GM19395 (cell line): ENCODE results near the gene PSD.

Experiments
- ATAC-seq: cut with Tn5 transposase; IDR thresholded peaks from one replicate; pipeline ENCODE4 v1.9.1; 2021; ENCODE audit warnings: mild to moderate bottlenecking, moderate library complexity; ENCODE audit not compliant: unreplicated experiment

Gene PSD

DNA sequence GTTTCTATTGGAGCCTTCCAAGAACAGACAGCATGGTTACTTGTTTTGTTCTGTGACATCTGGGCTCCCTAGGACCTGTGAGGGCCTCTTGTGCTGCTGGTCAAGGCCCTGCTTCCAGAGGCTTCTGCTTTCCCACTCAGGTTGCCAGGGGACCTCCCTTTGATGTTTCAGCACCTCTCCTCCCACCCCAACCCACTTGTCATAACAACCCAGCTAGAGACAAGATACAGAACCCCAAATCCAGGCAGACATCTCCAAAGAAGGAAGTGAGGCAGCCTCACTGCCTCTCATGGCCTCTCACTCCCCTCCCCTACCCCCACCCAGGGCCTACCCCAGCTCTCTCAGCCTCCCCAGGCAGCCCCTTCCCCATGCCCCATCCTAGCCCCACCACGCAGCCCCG, 11.8 kb downstream of the PSD start:
- no peak for ATAC-seq

GRCh38 chr10:102405632-102406031, 13.0 kb downstream of the PSD start:
- no peak for ATAC-seq

GRCh38 chr10:102405108-102405571, 13.4 kb downstream of the PSD start:
- ATAC-seq: no peak

- ATAC-seq: no peak
Observed at GRCh38 chr10:102404361-102405107, 14.1 kb downstream of the PSD start.

DNA sequence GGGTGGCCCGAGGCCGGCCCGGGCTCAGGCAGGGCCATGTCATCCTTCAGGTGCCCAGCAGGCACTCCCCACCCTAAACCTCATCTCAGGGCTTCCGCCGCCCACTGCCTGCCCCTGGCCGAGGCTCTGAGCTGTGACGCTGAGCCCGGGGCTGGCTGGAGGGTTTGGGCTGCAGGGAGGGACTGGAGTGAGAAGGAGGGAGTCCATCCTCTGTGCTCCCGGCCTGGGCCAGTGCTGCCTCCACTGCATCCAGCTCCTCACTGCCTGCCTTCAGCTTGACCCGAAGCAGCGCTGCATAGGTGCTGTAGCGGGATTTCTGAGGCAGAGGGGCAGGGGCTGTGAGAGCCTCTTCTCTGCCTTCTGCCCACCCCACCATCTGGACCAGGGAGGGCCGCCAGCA, 15.5 kb downstream of the PSD start:
- ATAC-seq: no peak

DNA sequence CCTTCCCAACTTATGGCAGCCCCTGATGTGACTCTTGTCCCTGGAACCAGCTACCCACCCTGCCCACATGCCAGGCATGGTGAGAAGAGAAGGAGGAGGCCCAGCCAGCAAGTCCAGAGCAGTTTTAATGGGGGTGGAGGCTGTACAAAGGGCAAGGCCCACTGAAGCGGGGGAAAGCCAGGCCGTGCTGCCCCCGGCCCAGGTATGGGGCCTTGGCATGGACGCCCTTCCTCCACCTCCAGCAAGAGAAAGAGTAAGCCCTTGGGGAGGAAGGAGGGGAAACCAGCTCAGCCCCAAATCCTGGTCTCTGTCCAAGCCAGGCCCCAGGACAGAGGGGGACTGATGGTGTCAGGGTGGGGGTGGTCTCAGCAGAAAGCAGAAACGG, 16.1 kb downstream of the PSD start:
- ATAC-seq: no peak

GRCh38 chr10:102401735-102402511, 16.7 kb downstream of the PSD start:
- no peak for ATAC-seq

DNA sequence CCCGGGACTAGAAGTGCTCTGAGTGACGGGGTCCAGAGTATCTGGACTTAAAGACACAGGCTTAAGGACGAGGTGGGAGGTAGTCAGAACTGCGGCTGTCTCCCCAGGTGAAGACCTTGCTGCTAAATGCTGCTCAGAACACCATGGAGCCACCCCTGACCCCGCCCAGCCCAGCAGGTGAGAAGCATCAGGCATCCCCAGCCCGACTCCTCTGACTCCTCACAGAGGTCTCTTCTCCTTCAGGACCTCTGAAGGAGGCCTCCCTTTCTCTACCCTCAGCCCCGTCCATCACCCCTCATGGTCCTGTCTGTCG, 17.3 kb downstream of the PSD start:
- no peak for ATAC-seq

GRCh38 chr10:102400598-102401341, 17.8 kb downstream of the PSD start:
- ATAC-seq: no peak

GRCh38 chr10:102400076-102400475, 18.5 kb downstream of the PSD start:
- no peak for ATAC-seq

DNA sequence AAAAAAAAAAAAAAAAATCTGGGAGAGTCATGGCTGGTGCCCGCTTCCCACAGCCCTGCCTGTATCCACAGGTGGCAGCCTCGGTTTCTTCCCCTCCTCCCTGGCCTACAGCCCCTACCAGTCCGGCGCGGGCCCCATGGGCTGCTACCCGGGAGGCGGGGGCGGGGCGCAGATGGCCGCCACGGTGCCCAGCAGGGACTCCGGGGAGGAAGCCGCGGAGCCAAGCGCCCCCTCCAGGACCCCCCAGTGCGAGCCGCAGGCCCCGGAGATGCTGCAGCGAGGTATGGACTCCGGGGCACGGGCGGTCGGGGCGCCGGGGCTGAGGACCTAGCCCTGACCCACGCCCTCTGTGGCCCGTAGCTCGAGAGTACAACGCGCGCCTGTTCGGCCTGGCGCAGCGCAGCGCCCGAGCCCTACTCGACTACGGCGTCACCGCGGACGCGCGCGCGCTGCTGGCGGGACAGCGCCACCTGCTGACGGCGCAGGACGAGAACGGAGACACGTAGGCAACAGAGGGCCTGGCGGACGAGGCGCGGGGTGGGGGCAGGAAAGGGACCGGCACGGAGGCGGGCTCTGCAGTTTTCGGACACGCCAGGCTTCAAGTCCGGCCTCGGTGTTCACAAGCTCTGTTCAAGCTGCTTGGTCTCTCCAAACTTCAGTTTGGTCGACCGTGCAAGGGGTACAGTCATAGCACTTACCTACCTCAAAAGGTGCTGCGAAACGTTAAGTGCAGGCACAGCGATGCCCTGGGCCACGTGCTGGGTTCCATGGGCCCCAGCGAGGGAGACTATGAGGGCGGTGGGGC, 19.2 kb downstream of the PSD start:
- ATAC-seq: peak; percentile 51

- no peak for ATAC-seq
Observed at GRCh38 chr10:102398172-102399020, 20.2 kb downstream of the PSD start.

DNA sequence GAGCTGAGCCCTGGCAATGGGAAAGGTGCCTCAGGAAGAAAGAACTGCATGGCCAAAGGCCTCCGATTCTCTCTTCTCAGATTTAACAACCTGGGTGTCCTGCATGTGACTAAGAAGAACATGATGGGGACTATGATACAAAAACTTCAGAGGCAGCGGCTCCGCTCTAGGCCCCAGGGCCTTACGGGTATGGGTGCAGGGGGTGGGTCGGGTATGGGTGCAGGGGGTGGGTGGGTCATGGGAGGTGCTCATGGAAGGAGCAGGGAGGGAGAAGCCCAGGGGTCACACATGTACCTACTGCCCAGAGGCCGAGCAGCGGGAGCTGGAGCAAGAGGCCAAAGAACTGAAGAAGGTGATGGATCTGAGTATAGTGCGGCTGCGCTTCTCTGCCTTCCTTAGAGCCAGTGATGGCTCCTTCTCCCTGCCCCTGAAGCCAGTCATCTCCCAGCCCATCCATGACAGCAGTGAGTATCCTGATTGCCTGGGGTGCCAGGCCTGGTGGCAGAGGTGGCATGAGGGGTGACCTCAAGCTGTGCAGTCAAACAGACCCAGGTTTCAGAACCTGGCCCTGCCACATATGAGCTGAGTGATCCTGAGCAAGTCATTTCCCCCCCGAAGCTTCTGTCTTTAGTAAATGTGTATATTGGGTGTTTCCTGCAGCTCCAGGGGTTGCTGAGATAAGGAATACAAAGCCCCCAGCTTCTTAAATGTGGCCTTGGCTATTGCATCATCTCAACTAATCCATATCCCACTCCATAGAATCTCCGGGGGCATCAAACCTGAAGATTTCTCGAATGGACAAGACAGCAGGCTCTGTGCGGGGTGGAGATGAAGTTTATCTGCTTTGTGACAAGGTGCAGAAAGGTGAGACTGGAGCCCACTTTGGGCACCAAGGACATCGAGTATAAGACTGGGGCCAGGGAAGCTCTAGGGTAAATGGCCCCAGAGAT, 21.1 kb downstream of the PSD start:
- no peak for ATAC-seq

GRCh38 chr10:102396730-102397151, 21.8 kb downstream of the PSD start:
- no peak for ATAC-seq

GRCh38 chr10:102396317-102396650, 22.3 kb downstream of the PSD start:
- no peak for ATAC-seq

DNA sequence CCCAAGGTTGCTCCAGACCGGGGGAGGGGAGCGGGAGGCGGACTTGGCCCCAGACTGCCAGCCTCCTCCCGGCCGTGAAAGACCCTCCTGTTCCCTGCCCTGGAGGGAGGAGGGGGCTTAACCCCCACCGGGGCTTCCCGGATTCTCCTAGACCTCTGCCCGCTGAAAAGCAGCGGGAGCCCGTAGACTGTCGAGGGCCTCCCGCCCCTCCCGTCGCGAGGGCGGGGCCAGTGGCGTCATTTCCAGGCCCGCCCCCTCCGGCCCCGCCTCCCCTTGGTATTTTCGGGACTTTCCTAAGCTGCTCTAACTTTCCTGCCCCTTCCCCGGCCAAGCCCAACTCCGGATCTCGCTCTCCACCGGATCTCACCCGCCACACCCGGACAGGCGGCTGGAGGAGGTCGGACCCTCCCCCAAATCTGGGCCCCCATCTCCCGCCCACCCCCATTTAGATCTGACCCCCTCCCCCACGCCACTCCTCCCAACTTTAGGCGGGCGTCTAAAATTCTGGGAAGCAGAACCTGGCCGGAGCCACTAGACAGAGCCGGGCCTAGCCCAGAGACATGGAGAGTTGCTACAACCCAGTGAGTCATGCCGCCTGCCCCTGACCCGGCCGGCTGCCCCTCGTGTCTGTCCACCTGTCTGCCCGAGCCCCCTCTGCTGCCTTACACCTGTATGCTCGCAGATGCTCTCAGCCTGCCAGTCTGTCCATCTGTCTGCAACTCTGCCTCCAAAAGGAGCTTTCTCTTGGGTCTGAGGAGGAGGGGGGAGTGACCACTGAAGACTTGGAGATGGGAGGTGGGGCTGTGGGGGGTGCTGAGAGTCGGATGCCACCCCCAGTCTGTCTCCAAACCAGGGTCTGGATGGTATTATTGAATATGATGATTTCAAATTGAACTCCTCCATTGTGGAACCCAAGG, 22.9 kb downstream of the PSD start, which contains the start of gene NFKB2:
Gene NFKB2, plus strand, starts transcription at position 306 of the 917 bp plus-strand sequence. Its CDS starts 255 bp downstream, at position 561.
- peak; percentile 25 for ATAC-seq

DNA sequence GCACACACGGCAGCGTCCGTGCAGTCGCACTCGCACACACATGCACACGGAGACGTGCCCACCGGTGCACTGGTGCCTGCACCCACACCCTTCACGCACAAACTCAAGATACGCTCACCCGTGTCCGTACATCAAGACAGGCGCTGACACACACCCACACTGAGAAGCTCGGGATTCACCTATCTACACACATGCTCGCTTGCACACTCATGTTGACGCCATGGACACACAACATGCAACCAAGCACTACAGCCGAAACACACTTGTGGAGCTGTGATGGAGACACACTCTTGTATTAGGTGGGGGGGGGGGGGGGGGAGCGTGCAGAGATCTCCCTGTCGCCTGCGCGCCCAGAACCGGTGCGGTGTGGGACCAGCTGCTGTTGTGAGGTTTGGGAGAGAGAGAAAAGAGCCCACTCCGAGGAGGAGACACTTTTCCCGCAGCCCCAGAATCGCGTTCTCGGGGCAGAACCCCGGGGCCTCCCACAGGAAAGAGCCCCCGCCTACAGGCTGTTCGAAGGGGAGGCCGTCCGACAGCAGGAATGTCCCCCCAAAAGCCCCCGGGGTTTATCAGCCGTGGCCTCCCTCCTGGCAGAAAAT, 23.7 kb downstream of the PSD start:
- ATAC-seq: peak; percentile 1
